GM12874 (cell line): ENCODE data around the gene FGF9.

Source experiments
- TF ChIP-seq, protein P1 (sequence below): IDR thresholded peaks from 2 replicates; pipeline ENCODE4 v1.5.1; 2011; ENCODE audit warnings: low read depth, mild to moderate bottlenecking, control low read depth, low read length, moderate library complexity; ENCODE audit not compliant: insufficient read depth

Gene FGF9

GRCh38 chr13:21696865-21697448 lies 26.1 kb downstream of the FGF9 start:
- TF ChIP-seq, protein P1, sequence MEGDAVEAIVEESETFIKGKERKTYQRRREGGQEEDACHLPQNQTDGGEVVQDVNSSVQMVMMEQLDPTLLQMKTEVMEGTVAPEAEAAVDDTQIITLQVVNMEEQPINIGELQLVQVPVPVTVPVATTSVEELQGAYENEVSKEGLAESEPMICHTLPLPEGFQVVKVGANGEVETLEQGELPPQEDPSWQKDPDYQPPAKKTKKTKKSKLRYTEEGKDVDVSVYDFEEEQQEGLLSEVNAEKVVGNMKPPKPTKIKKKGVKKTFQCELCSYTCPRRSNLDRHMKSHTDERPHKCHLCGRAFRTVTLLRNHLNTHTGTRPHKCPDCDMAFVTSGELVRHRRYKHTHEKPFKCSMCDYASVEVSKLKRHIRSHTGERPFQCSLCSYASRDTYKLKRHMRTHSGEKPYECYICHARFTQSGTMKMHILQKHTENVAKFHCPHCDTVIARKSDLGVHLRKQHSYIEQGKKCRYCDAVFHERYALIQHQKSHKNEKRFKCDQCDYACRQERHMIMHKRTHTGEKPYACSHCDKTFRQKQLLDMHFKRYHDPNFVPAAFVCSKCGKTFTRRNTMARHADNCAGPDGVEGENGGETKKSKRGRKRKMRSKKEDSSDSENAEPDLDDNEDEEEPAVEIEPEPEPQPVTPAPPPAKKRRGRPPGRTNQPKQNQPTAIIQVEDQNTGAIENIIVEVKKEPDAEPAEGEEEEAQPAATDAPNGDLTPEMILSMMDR, result no peak

DNA sequence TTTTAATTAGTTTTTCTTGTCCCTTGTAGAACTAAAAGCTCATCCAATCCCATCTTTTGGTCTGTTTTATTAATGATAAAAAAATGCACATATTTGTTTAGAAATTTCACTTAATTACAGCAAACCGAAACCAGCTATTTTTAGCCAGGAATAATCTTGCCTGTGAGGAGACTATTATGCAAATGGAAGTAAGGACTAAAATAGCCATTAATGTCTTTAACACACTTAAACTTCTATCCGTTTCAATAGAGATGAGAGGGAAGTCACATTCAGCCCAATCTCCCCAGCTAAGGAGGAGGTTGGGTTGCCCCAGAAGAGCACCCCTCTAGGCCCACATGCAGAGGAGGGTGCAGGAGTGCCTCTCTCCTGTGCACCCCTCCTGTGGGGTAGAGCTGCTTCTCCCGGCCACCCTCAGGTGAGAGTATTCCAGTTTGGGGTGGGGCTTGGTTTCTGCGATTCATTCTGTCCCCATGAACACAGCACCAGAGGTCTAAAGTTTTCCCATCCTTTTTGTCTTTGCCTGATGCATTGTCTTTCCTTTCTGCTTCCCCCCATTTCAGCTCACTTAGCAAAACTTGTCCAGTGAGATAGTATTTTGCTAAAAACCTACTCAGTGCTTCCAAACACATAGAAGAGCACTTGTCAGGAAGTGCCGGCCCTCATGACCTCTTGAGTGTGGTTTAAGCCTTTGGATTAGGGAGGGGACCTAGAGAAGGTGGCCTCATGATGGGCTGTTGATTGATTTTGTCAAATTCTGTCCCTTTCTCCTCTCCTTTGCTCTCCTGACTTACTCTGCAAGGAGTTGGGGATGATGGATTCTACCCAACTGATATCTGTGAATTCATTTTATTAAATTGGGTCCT lies 28.2 kb downstream of the FGF9 start:
- TF ChIP-seq, protein P1, result no peak

- TF ChIP-seq, protein P1, result no peak
Measured at GRCh38 chr13:21701460-21701859, 30.6 kb downstream of the FGF9 start.

DNA sequence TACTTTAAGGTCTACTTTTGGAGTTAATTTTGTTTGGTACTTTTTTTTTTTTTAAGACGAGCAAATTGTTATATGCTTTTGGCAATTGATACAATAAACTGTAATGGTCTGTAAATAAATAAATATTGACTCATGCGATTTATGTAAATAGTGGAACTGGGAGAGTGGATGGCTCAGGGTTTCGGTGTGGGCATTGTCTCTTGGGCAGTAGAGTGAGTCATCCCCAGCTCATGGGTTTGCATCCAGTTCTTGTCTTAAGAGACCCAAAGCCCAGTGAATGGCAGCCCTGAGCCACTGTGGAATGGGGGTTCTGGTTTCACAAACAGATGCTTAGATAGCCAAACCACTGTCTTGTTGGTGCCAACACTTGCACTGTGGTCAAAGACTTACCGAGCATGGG lies 33.0 kb downstream of the FGF9 start:
- TF ChIP-seq, protein P1, result no peak

DNA sequence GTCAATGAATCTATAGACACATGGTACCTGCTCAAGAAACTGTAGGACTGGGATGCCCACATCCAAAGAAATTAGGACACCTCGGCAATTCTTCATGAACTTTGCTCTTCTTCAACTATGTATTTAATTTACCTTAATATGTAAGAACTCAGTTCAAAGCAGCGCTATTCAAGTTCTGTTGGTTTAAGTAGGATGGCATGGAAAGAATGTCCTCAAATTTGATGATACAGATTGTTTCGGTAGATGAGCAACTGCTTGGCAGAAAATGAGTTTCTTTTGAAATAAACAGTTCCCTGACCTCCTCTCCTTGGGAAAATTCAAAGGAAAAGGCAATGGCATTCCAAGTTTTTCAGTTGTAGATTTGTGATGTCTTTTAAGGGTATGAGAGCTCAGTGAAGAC lies 36.7 kb downstream of the FGF9 start:
- TF ChIP-seq, protein P1, result no peak

- TF ChIP-seq, protein P1, result no peak
Measured at GRCh38 chr13:21709697-21710096, 38.8 kb downstream of the FGF9 start.

- TF ChIP-seq, protein P1, result no peak
Measured at GRCh38 chr13:21710163-21710562, 39.3 kb downstream of the FGF9 start.
